PC-3 (cell line): ENCODE data around the gene CRADD. TPM values are rescaled to one million over a fixed set of nuclear protein-coding genes. Genes with fewer than 3 reads are reported as not detected.

Source experiments
- ATAC-seq: fragments of 200-7000 bp; cut with Tn5 transposase; 2 replicates; pipeline ENCODE4 v1.9.1; 2020; ENCODE audit warnings: mild to moderate bottlenecking, moderate library complexity
- BruUV-seq: library from RNA; stranded (reverse); fragments of 400-500 nt; replicated peaks from 2 replicates; lab custom pipeline; 2021; lab: Mats Ljungman, UMichigan
- CTCF ChIA-PET: fragments of 300-600 bp; sonication (Branson Sonifier 250); formaldehyde crosslinking; loops from one replicate; lab custom pipeline; 2022; ENCODE audit warnings: antibody characterized with exemption; lab: Charles Lee
- POLR2A ChIA-PET: fragments of 300-600 bp; sonication (Branson Sonifier 250); formaldehyde crosslinking; loops from one replicate; lab custom pipeline; 2022; ENCODE audit warnings: antibody characterized with exemption; ENCODE audit not compliant: unreplicated experiment; lab: Charles Lee
- DNase-seq: peaks from one replicate; pipeline ENCODE4 v3.0.0-alpha.2; 2015
- H2AFZ ChIP-seq: fragments of 300-600 bp; sonication (generic); 2 replicates; pipeline ENCODE4 v1.6.0; 2016; ENCODE audit warnings: antibody characterized with exemption, low read length
- H3F3A ChIP-seq: fragments of 300-600 bp; sonication (generic); one replicate; pipeline ENCODE4 v1.6.0; 2017; ENCODE audit warnings: antibody characterized with exemption, low read length, control low read depth, mild to moderate bottlenecking; ENCODE audit not compliant: unreplicated experiment
- H3K27ac ChIP-seq: fragments of 300-600 bp; sonication (generic); 2 replicates; pipeline ENCODE4 v1.5.1; 2016; ENCODE audit warnings: mild to moderate bottlenecking, low read length
- H3K27me3 ChIP-seq: fragments of 300-600 bp; sonication (generic); 2 replicates; pipeline ENCODE4 v1.6.1; 2016; ENCODE audit warnings: low read length, mixed read lengths
- H3K36me3 ChIP-seq: fragments of 300-600 bp; sonication (generic); 2 replicates; pipeline ENCODE4 v1.6.1; 2016; ENCODE audit warnings: low read depth, mixed run types, low read length, mixed read lengths
- H3K4me1 ChIP-seq: fragments of 300-600 bp; sonication (generic); 2 replicates; pipeline ENCODE4 v1.5.1; 2016; ENCODE audit warnings: low read length; ENCODE audit not compliant: insufficient read depth
- H3K4me2 ChIP-seq: fragments of 300-600 bp; sonication (generic); 2 replicates; pipeline ENCODE4 v1.6.0; 2016; ENCODE audit warnings: low read length
- H3K4me3 ChIP-seq: fragments of 300-600 bp; sonication (generic); 2 replicates; pipeline ENCODE4 v1.5.1; 2016; ENCODE audit warnings: mild to moderate bottlenecking, low read length, mixed read lengths
- H3K79me2 ChIP-seq: fragments of 300-600 bp; sonication (generic); 2 replicates; pipeline ENCODE4 v1.6.1; 2017; ENCODE audit warnings: low read length, mixed read lengths
- H3K9ac ChIP-seq: fragments of 300-600 bp; sonication (generic); 2 replicates; pipeline ENCODE4 v1.6.0; 2016; ENCODE audit warnings: mild to moderate bottlenecking, low read length
- H3K9me2 ChIP-seq: fragments of 300-600 bp; sonication (generic); replicated peaks from 2 replicates; pipeline ENCODE4 v1.6.1; 2016; ENCODE audit warnings: mixed run types, low read length, mixed read lengths
- H3K9me3 ChIP-seq: fragments of 300-600 bp; sonication (generic); 2 replicates; pipeline ENCODE4 v1.6.1; 2016; ENCODE audit warnings: low read length, mixed read lengths
- H4K20me1 ChIP-seq: fragments of 300-600 bp; sonication (generic); 2 replicates; pipeline ENCODE4 v1.6.1; 2016; ENCODE audit warnings: low read length, mixed read lengths
- CTCF ChIP-seq: fragments of 300-600 bp; sonication (generic); conservative IDR thresholded peaks from 2 replicates; pipeline ENCODE4 v1.5.1; 2017; ENCODE audit warnings: antibody characterized with exemption, low read depth, mild to moderate bottlenecking, low read length
- EZH2 ChIP-seq: fragments of 300-600 bp; sonication (generic); IDR thresholded peaks from one replicate; pipeline ENCODE4 v1.6.1; 2017; ENCODE audit warnings: antibody characterized with exemption, mild to moderate bottlenecking, low read length; ENCODE audit not compliant: unreplicated experiment
- EZH2phosphoT487 ChIP-seq: fragments of 300-600 bp; sonication (generic); IDR thresholded peaks from 2 replicates; pipeline ENCODE4 v1.6.1; 2018; ENCODE audit warnings: mild to moderate bottlenecking, antibody characterized with exemption, low read length, borderline replicate concordance
- intact Hi-C: fragments of 100-400 bp; cut with micrococcal nuclease; formaldehyde crosslinking; loops from 2 replicates; pipeline ENCODE4 v1.9.0; 2023
- total RNA-seq: library from RNA; depleted of rRNA; stranded (reverse); fragments of >200 nt; gene quantifications from 2 replicates; pipeline ENCODE4 v1.2.3, GENCODE V29; 2014

CRADD gene
- total RNA-seq, 1 experiment from 2014 or later, result 11.4 TPM

GRCh38 chr12:93913845-93914244 lies 236.7 kb downstream of the CRADD start:
- no peaks in the 10 kb centered on the region for H3K27me3 ChIP-seq
- no peaks in the 10 kb centered on the region for H3K79me2 ChIP-seq
- POLR2A ChIA-PET, result no interaction called here
- intact Hi-C loops, result no loop called here
- H3K27ac ChIP-seq, result no peak overlapping the region
- DNase-seq, result no peak
- peaks cover 6% of the 10 kb centered on the region; the same call in 1 of the 2 replicates for H3K4me1 ChIP-seq
- H3F3A ChIP-seq, result no peaks in the 10 kb centered on the region
- H3K4me2 ChIP-seq, result no peak overlapping the region
- H2AFZ ChIP-seq, result no peak overlapping the region
- no peaks in the 10 kb centered on the region for H3K9me2 ChIP-seq
- TF ChIP-seq CTCF, result no peak
- TF ChIP-seq EZH2, result no peak
- no peak for TF ChIP-seq EZH2phosphoT487
- no TSS peak for BruUV-seq
- H3K9me3 ChIP-seq, result no peaks in the 10 kb centered on the region
- ATAC-seq, result no peak
- no peak overlapping the region for H3K4me3 ChIP-seq
- H3K9ac ChIP-seq, result no peak overlapping the region
- H4K20me1 ChIP-seq, result no peaks in the 10 kb centered on the region
- H3K36me3 ChIP-seq, result no peaks in the 10 kb centered on the region
- CTCF ChIA-PET, result no interaction called here

- no peaks in the 10 kb centered on the region for H3F3A ChIP-seq
- DNase-seq (no peak), ATAC-seq (no peak)
- H3K27me3 ChIP-seq, result no peaks in the 10 kb centered on the region
- H3K4me2 ChIP-seq, result no peak overlapping the region
- CTCF ChIA-PET, result no interaction called here
- H3K9me2 ChIP-seq, result no peaks in the 10 kb centered on the region
- POLR2A ChIA-PET, result no interaction called here
- H3K36me3 ChIP-seq, result no peaks in the 10 kb centered on the region
- no peaks in the 10 kb centered on the region for H3K79me2 ChIP-seq
- H3K4me1 ChIP-seq, result 0 out of 2 replicates have a peak, but pooled peaks cover 2% of the 10 kb centered on the region
- H3K9me3 ChIP-seq, result no peaks in the 10 kb centered on the region
- no peaks in the 10 kb centered on the region for H4K20me1 ChIP-seq
- no peak overlapping the region for H2AFZ ChIP-seq
- BruUV-seq, result no TSS peak
- intact Hi-C loops, result no loop called here
- H3K9ac ChIP-seq, result no peak overlapping the region
- H3K4me3 ChIP-seq, result no peak overlapping the region
- no peak overlapping the region for H3K27ac ChIP-seq
- no peak for TF ChIP-seq EZH2phosphoT487
- no peak for TF ChIP-seq EZH2
- TF ChIP-seq CTCF, result no peak
These were observed 237.1 kb downstream of the CRADD start for GRCh38 chr12:93914281-93914680.

- BruUV-seq, result no TSS peak
- POLR2A ChIA-PET, result no interaction called here
- Histone ChIP-seq H3K9me3 (no peaks in the 10 kb centered on the region), H3K4me3 (no peak overlapping the region), H3K9me2 (no peaks in the 10 kb centered on the region), H4K20me1 (no peaks in the 10 kb centered on the region), H3K36me3 (no peaks in the 10 kb centered on the region), H2AFZ (no peak overlapping the region), H3K9ac (no peak overlapping the region), H3K4me2 (no peak overlapping the region), H3K4me1 (no peaks in the 10 kb centered on the region), H3F3A (no peaks in the 10 kb centered on the region), H3K27ac (no peak overlapping the region), H3K27me3 (no peaks in the 10 kb centered on the region), H3K79me2 (no peaks in the 10 kb centered on the region)
- CTCF ChIA-PET, result no interaction called here
- ATAC-seq (no peak), DNase-seq (no peak)
- intact Hi-C loops, result no loop called here
- no peak for TF ChIP-seq EZH2phosphoT487
- no peak for TF ChIP-seq EZH2
- TF ChIP-seq CTCF, result no peak
These were observed 238.2 kb downstream of the CRADD start for GRCh38 chr12:93915411-93915810.
